ENCODE measurements around the gene ZNF177. TPM values are rescaled to one million over a fixed set of nuclear protein-coding genes. Genes with fewer than 3 reads are reported as not detected.

The ZNF177 gene
- total and polyA plus RNA-seq, 2 donors (not counting 1 experiment from before 2014, with no cell fraction given), result 2.5 to 2.8 TPM

DNA sequence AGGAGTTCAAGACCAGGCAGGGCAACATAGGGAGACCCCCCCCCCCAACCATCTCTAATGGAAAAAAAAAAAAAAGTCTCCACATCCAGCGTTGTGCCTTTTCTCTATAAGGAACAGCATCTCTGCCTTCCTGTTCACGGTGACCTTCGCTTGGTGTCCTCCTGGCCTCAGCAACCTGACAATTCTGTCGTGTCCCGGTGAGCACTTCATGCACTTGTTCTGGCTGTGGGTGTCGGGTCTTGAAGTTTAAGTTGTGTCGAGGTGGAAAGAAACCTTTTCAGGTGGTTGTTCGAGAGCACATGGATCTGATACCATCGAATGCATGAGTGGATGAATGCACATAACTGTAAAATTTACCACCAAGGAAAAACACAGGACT is 38.2 kb upstream of the ZNF177 start:
- Histone ChIP-seq H3K79me2 (ENCODE audit: control insufficient read depth, insufficient read depth, low read length) (peaks cover 43% of the 10 kb centered on the region), H3K4me2 (replicated peaks; ENCODE audit: low read depth, low read length, poor library complexity, severe bottlenecking) (peak overlapping the region; percentile 89), H3K27ac (ENCODE audit: low read length in 2 of 2) (peak overlapping the region; percentile 78 to 81), H3K27me3 (replicated peaks in 1 of 4; ENCODE audit: control extremely low read depth in 1 of 4, control insufficient read depth in 3 of 4, insufficient read depth in 4 of 4, low read length in 3 of 4) (no peaks in the 10 kb centered on the region), H4K20me1 (ENCODE audit: control insufficient read depth, insufficient read depth, low read length, poor library complexity, severe bottlenecking) (no peaks in the 10 kb centered on the region), H3K4me1 (ENCODE audit: control insufficient read depth in 2 of 2, insufficient read depth in 2 of 2, low read length in 2 of 2) (peaks cover 11 to 17% of the 10 kb centered on the region in 2 donors), H3K9me3 (ENCODE audit: control extremely low read depth in 1 of 3, control insufficient read depth in 2 of 3, insufficient read depth in 1 of 3, low read length in 2 of 3) (peaks cover 8 to 57% (median 40%) of the 10 kb centered on the region in 3 donors), H2AFZ (ENCODE audit: insufficient read depth, low read depth, low read length, poor library complexity, severe bottlenecking) (peak overlapping the region; percentile 89), H3K4me3 (ENCODE audit: control extremely low read depth in 1 of 5, extremely low read depth in 1 of 5, insufficient read depth in 1 of 5, low read depth in 2 of 5, low read length in 4 of 5) (peak overlapping the region; percentile 64 to 88 (median 79)), H3K36me3 (replicated peaks in 1 of 2; ENCODE audit: control extremely low read depth in 1 of 2, control insufficient read depth in 1 of 2, extremely low read depth in 1 of 2, insufficient read depth in 2 of 2, low read length in 1 of 2) (peaks cover 2 to 5% of the 10 kb centered on the region in 2 experiments), H3K9ac (ENCODE audit: low read length) (peak overlapping the region; percentile 77)
- ATAC-seq (ENCODE audit: low read depth), result no peak
- Mint-ChIP-seq H3K4me1 (peaks cover 24% of the 10 kb centered on the region), H3K9me3 (ENCODE audit: insufficient read depth) (peaks cover 15% of the 10 kb centered on the region), H3K27ac (peak overlapping the region; percentile 96), H3K4me3 (peak overlapping the region; percentile 96), H3K27me3 (no peaks in the 10 kb centered on the region)
- intact Hi-C loops (cut with micrococcal nuclease), result loop anchor here (1.0 to 5.0 kb wide), 5 partner anchors 14 to 495 kb away; partner anchors contain the start of genes FBXL12, ZNF317 and ZNF426
- ChIA-PET POLR2A (interaction anchor here (0.5 to 0.6 kb wide), 2 partner anchors 17 to 110 kb away, joined by 3 read pairs; no protein-coding TSS in a partner anchor), CTCF (interaction anchor here (1.0 kb wide), 1 partner anchor 119 kb away, joined by 3 read pairs; no protein-coding TSS in a partner anchor)
- TF ChIP-seq EZH2 (IDR thresholded peaks at IDR 0.05; ENCODE audit: borderline replicate concordance, insufficient read depth, low read depth, low read length, poor library complexity, severe bottlenecking), result no peak
- TF ChIP-seq, protein P1, sequence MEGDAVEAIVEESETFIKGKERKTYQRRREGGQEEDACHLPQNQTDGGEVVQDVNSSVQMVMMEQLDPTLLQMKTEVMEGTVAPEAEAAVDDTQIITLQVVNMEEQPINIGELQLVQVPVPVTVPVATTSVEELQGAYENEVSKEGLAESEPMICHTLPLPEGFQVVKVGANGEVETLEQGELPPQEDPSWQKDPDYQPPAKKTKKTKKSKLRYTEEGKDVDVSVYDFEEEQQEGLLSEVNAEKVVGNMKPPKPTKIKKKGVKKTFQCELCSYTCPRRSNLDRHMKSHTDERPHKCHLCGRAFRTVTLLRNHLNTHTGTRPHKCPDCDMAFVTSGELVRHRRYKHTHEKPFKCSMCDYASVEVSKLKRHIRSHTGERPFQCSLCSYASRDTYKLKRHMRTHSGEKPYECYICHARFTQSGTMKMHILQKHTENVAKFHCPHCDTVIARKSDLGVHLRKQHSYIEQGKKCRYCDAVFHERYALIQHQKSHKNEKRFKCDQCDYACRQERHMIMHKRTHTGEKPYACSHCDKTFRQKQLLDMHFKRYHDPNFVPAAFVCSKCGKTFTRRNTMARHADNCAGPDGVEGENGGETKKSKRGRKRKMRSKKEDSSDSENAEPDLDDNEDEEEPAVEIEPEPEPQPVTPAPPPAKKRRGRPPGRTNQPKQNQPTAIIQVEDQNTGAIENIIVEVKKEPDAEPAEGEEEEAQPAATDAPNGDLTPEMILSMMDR (IDR thresholded peaks at IDR 0.05), result no peak
- WGBS (ENCODE audit: insufficient coverage), result 41% methylated on average over 6 of the region's 9 CpGs
- no peak for DNase-seq

DNA sequence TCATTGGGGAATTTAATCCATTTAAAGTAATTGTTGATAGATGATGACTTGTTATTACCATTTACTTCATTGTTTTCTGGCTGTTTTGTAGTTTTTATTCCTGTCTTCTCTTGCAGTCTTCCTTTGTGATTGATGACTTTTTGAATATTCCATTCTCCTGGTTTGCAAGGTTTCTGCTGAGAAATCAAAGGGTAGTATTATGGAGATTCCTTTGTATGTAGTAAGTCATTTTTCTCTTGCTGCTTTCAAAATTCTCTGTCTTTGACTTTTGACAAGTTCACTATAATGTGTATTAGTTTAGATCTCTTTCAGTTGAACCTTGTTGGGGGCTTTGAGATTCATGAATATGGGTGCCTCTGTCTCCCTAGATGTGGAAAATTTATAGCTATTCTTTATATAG is 32.8 kb upstream of the ZNF177 start:
- POLR2A ChIA-PET, result no interaction called here

More for the DNA sequence above, 32.8 kb upstream of the ZNF177 start:
- CTCF ChIA-PET, result no interaction called here
- Mint-ChIP-seq H3K4me1 (peaks cover 7% of the 10 kb centered on the region), H3K27me3 (no peaks in the 10 kb centered on the region), H3K4me3 (no peak overlapping the region), H3K9me3 (ENCODE audit: insufficient read depth) (peaks cover 27% of the 10 kb centered on the region), H3K27ac (no peak overlapping the region)
- DNase-seq (no peak), ATAC-seq (ENCODE audit: low read depth) (no peak)
- Histone ChIP-seq H2AFZ (ENCODE audit: insufficient read depth, low read depth, low read length, poor library complexity, severe bottlenecking) (no peak overlapping the region), H3K27me3 (replicated peaks in 1 of 4; ENCODE audit: control extremely low read depth in 1 of 4, control insufficient read depth in 3 of 4, insufficient read depth in 4 of 4, low read length in 3 of 4) (no peaks in the 10 kb centered on the region), H4K20me1 (ENCODE audit: control insufficient read depth, insufficient read depth, low read length, poor library complexity, severe bottlenecking) (no peaks in the 10 kb centered on the region), H3K4me1 (ENCODE audit: control insufficient read depth in 2 of 2, insufficient read depth in 2 of 2, low read length in 2 of 2) (peaks cover under 1 to 3% of the 10 kb centered on the region in 2 donors), H3K79me2 (ENCODE audit: control insufficient read depth, insufficient read depth, low read length) (peaks cover 88% of the 10 kb centered on the region), H3K9me3 (ENCODE audit: control extremely low read depth in 1 of 3, control insufficient read depth in 2 of 3, insufficient read depth in 1 of 3, low read length in 2 of 3) (peaks cover 24 to 76% (median 59%) of the 10 kb centered on the region in 3 donors), H3K4me2 (replicated peaks; ENCODE audit: low read depth, low read length, poor library complexity, severe bottlenecking) (no peak overlapping the region), H3K36me3 (replicated peaks in 1 of 2; ENCODE audit: control extremely low read depth in 1 of 2, control insufficient read depth in 1 of 2, extremely low read depth in 1 of 2, insufficient read depth in 2 of 2, low read length in 1 of 2) (peaks cover 17 to 34% of the 10 kb centered on the region in 2 experiments), H3K9ac (ENCODE audit: low read length) (no peak overlapping the region), H3K4me3 (ENCODE audit: control extremely low read depth in 1 of 5, extremely low read depth in 1 of 5, insufficient read depth in 1 of 5, low read depth in 2 of 5, low read length in 4 of 5) (no peak overlapping the region), H3K27ac (ENCODE audit: low read length in 2 of 2) (no peak overlapping the region)
- intact Hi-C loops (cut with micrococcal nuclease), result no loop called here
- TF ChIP-seq, protein P1 (IDR thresholded peaks at IDR 0.05), result no peak
- no peak for TF ChIP-seq EZH2 (IDR thresholded peaks at IDR 0.05; ENCODE audit: borderline replicate concordance, insufficient read depth, low read depth, low read length, poor library complexity, severe bottlenecking)
